NCI-H2107 treated with DMSO at 0.1 percent for 48 hours (cell line): ENCODE data around the gene HINT2.
A peak's percentile ranks its signal among the peaks of the same experiment; 100 is the strongest.

Experiments used
- DNase-seq: peaks from one replicate; lab custom pipeline; 2025; ENCODE audit not compliant: unreplicated experiment; lab: John Stamatoyannopoulos, UW

Gene HINT2

GRCh38 chr9:35841645-35841900, 26.7 kb upstream of the HINT2 start:
- DNase-seq = no peak

DNA sequence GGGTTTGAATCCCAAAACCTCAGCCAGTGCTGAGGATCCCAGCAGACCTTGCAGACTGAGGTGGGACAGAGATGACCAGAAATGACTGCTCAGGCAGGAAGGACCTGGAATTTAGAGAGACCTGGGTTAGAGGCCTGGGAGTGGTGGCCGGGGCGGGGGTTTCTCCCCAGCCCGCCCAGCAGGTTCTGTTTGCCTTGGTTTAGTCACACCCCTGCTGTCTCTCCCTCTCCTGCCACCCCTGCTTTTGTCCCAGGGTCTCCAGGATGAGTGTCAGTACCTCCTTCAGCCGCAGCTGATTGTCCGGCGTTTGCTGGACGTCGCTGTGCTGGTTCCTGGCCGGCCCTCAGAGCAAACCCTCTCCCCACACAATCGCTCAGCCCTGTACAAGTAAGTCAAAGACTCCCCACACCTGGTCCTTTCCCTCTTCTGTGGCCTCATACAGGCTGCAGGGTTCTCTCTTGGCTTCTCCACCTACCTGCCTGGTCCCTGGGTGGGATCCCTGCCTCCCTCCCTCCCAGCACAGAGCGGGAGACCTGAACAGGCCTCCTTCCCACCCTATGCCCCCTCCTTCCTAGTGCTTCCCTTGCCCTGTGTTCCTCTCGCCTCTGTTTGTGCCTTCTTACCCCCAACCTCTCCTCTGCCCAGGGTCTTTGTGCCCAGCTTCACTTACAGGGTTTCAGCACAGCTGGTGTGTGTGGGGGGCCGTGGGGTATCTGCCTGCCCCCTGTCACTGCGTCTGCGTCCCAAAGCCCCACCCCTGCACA, 26.2 kb upstream of the HINT2 start:
- DNase-seq = no peak

GRCh38 chr9:35839926-35840325, 25.1 kb upstream of the HINT2 start:
- DNase-seq = no peak

GRCh38 chr9:35836595-35836994, 21.8 kb upstream of the HINT2 start:
- no peak for DNase-seq

- no peak for DNase-seq
Observed at GRCh38 chr9:35835766-35836165, 20.9 kb upstream of the HINT2 start.

GRCh38 chr9:35835216-35835632, 20.4 kb upstream of the HINT2 start:
- DNase-seq = no peak

- DNase-seq = no peak
Observed at GRCh38 chr9:35834260-35835215, 19.7 kb upstream of the HINT2 start.

DNA sequence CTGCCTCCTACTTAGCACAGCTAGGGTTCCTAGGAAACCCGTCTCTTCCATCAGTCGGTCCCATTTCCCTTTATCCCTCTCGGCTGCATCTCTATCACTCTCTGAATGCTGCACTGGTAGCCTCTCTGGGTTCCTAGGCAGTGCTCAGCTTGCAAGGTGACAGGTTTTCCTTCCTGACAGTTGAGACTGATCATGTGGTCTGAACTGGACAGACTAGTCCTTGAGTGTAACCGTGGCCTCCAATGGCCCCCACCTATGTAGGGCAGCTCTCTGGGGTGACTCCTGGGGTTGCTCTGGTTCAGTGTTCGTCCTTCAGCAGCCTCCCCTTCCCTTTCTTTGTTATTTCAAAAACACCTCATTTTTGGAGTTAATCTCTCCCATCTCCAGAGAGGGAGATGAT, 18.0 kb upstream of the HINT2 start:
- DNase-seq = no peak

- DNase-seq = no peak
Observed at GRCh38 chr9:35831040-35831439, 16.2 kb upstream of the HINT2 start.

DNA sequence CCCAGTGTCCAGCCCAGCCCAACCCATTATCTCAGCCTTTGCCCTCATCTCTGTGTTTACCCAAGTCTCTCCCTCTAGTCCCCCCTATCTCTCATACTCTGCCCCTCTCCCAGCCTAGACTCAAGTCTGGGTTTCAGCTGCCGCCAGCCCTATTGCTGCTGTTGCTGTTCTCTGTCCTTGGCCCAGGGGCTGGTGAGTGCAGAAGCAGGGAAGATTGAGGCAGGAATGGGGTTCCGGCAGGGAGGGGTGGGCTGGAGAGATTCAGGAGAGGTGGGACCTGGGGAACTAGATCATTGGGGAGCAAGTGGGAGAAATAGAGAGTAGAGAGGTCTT, 14.9 kb upstream of the HINT2 start:
- DNase-seq = no peak

DNA sequence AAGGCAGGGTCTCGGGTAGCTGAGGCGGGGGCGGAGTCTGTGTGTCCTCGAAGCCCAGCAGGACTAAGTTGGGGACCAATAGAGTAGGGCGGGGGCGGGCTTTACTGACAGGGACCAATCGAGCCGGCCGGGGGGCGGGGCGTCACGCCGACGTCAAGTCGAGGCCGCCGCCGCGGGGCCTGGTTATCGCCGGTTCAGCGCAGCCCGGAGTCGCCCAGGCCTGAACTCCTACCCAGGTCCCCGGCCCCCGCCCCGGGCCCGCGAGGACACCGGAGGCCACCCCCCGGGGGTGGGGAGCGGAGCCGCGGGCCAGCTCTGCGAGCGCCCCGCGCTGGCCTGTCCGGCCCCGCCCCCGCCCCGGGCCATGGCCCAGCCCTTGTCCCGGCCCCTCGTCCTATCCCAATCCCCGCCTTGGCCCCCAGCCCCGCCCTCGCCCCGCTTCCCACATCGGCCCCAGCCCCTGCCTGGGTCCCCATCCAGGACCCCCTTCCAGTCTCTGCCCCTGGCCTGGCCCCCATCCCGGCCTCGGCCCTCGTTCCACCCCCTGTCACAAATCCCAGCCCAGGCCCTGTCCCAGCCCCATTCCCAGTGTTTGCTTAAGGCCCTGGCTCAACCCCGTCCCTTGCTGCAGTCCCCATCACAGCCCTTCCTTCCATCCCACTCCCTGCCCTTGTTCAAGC, 14.4 kb upstream of the HINT2 start, which contains the start of gene TMEM8B:
Gene TMEM8B (plus strand): TSS at position 145 of the 680 bp plus-strand sequence. CDS start 220 bp downstream, at position 365.
- DNase-seq = peak; percentile 80

- no peak for DNase-seq
Observed at GRCh38 chr9:35828716-35829083, 13.9 kb upstream of the HINT2 start, which contains the start of gene FAM221B. TSS of gene FAM221B (minus strand) at chr9:35828732. CDS start at chr9:35826161, 2,571 bp downstream.

GRCh38 chr9:35827486-35827885, 12.6 kb upstream of the HINT2 start:
- DNase-seq = no peak

DNA sequence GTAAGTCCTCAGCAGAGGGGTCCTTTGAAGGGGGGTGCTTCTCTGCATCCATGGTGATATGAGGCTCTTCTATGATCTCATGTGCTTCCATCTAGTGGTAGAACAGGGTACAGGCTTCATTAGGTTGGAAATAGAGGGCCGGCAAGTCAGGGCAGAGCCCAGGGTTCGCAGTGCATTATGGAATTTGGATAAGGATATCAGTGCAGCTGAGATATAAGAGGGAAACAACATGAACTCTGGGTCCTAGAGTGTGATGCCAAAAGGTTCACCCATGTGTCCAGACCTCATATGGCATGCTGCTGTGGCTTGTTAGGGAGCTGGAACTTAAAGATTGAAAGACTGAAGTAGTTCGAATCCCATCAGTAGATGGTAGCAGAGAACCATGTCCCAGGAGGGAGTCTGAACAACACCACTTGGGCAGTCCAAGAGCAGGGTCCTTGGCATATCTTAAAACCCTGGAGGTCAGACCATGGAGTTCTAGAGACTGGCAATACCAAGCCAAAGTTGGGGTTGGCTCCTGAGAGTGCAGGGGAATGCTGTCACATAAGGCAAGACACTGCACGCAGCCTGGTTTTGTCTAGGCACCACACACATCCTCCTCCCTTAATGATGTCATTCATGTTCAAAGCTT, 11.3 kb upstream of the HINT2 start:
- peak; percentile 78 for DNase-seq

GRCh38 chr9:35822926-35823325, 8.1 kb upstream of the HINT2 start:
- DNase-seq = no peak

DNA sequence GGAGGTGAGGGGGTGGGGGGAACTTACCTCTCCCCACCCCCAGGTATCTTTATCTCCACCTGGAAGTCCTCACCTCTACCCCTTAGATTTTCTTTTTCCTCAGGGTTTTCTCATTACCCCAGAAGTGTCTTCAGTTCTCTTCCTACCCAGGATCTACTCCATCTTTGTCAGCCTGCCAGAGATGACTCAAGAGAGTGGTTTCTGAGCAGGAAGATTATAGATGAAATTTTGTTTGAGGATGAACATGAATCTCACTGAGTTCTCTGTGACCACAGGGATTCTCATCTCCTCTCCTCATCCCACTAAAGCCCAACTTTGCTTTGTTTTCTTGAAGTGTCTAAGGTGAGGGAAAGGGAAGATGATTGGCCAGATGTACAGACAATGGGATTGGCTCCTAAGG, 5.2 kb upstream of the HINT2 start:
- no peak for DNase-seq

DNA sequence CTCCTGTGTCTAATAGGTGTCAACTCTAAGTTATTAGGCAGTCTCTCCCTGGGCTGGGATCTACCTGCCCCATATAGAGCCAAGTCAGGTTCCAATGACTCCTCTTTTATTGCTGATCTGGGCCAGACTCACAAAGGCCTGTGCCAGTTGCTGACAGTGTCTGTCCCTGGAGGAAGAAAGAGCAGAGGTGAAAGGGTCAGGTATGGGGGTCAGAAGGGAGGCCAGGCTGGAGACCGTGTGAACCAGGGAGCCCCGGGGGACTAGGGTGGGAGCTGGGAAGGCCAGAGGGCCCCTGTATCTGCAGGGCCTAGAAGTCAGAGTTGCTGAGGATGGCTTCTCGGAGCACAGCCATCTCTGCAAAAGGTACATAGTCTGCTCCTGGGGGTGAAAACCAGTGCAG, 3.5 kb upstream of the HINT2 start:
- no peak for DNase-seq

GRCh38 chr9:35816708-35817107, 1.9 kb upstream of the HINT2 start:
- no peak for DNase-seq

DNA sequence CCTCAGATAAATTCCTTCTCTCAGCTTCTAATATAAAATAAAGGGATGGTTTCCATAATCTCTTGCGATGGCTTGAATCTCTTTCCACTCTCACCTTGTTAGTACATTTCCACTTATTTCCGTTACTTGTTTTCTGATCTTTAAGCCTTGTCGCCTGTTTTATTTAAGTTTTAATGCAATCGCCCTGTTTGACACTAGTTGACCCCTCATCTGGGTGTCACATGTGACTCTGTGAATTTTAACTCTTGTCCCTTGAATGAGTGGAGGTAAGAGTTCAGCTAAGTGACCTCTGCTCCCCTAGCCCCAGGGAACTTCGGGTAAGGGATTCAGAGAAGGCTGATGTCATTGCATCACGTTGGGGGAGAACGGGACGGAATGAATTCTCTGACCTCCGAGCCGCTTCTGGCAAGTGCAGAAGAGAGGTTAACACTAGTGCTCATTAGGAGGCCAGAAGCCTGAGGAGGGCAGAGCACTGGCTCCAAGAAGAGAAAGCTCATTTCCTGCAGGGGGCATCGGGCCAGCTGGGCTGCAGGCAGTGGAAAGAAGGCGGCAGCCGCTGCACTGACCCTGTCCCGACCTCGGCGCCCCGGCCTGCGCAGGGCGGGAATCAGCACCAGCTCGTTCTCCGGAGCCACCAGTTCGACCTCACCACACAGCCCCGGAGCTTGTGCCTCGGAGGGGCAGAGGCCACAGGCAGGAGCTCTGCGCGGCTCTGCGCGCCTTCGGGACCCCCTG, 569 bp downstream of the HINT2 start:
- DNase-seq = peak; percentile 42

DNA sequence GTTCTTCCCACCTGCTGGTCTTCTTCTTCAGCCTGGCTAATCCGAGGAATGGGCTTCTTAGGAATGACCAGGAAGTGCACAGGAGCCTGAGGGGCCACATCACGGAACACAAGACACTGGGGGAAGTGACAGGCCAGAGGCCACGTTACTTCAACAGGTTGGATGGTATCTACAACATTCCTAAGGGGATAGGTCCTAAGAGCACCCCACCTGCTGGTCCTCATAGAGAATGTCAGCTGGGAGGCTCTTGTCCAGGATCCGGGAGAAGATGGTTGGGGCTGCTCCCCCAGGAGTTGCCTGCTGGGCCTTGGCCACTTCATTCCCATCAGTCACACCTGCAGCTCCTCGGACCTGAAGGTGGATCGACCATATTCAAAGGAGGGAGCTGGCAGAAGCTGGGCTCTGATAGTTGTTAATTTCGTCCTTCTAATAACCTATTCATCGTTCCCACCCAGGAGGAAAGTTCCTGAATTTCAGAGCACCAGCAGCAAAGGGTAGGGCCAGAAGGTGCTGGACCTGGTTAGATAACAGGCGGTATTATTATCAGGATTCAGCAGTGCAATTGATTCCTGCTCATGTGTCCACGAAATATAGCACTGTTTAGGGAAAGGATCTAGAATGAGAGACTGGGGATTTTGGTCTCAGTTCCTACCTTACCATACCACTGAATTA, 1.3 kb downstream of the HINT2 start:
- peak; percentile 8 for DNase-seq
